GM21717 (cell line): ENCODE measurements around the gene CHAC1.
"Not testable (repeated sequence)": the region's sequence is repeated elsewhere in the genome, so short reads cannot be mapped to it uniquely, and the experiment has no call there.

Source experiments
- ATAC-seq: cut with Tn5 transposase; IDR thresholded peaks from one replicate; pipeline ENCODE4 v1.9.1; 2021; ENCODE audit warnings: mild to moderate bottlenecking, moderate library complexity; ENCODE audit not compliant: unreplicated experiment

Gene CHAC1

DNA sequence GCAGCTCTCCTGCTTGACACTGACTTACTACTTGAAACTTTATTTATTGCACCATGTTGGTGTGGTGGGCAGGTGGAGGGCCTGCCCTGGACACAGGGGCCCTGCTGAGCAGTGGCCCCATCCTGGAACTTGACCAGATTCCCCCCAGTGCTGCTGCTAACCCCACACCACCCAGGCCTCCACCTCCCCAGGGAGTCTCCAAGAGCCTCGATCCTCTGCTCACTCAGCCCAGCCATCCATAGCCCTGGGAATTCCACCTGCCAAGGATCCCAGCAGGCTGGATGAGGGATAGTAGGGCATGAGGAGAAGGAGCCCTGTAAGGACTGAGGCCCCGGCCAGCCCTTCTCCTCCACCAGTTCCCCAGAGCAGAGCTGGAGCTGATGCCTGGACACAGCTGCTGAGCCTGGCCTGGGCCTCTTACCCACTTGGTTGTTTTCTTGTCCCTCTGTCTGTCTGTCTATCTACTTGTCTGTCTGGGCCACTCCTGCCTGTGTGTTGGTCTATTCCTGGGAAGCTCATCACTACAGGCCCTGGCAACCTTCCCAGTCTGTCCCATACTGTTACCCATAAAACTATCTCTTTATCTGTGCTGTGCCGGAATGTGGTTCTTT is 2.8 kb downstream of the CHAC1 start:
- ATAC-seq = no peak

DNA sequence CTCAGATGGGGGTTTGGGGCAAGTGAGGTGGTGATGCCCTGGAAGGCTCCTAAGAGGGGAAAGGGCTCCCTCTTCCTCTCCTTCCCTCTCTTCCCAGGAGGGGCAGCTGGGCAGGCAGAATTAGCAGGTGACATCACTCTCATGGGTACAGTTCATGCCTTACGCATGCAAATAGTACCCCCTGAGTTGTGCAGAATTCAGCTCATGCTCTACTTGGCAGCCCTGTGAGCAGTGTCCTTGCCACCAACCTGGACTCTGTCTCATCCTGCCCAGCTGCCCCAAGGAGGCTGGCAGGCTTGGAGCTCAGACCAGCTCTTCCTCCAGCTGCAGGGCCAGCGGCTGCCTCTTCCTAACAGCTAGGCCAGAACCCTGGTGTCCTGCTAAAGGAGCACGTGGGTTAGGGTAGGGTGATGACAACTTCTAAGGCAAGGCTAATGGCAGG is 3.3 kb downstream of the CHAC1 start:
- ATAC-seq = no peak

DNA sequence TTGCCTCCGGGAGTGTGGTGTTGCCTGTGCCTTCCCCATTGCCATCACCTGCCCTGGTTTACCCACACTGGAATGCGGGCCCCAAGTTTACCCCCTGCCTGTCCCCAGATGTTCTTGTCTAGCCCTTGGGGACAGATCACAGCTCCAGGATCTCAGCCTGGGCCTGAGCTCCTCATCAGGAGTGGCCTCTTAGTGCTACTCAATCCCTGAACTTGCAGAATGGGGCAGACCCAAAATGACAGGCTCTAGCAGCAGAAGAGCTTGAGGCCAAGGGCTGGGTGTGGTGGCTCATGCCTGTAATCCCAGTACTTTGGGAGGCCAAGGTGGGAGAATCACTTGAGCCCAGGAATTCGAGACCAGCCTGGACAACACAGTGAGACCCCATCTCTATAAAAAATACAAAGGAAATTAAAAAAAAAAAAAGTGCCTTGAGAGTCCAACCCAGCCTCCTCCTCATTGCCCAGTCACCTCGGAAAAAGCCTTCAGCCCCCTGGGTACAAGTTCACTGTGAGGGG is 3.8 kb downstream of the CHAC1 start:
- no peak for ATAC-seq

DNA sequence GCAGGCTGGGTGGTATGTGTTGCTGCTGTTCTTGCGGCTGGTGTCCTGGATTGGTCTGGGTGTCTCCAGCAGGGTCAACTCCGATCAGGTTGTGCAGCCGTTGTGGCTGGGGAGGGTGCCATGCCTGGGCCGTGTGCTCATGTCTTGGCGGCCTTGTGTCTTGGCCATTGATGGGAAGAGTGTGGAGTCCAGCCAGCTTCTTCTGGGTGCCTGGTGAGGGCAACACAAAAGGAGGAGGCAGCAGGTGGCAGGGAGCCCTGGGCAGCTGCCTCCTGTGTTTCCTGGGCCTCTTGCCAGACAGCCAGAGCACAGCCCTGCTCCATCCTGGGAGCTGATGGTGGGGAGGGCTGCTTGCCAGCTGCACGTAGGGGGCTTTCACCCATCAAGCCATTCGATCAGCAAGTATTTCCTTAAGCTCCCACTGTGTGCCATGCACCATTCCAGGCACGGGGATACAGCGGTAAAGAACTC is 4.3 kb downstream of the CHAC1 start:
- no peak for ATAC-seq

DNA sequence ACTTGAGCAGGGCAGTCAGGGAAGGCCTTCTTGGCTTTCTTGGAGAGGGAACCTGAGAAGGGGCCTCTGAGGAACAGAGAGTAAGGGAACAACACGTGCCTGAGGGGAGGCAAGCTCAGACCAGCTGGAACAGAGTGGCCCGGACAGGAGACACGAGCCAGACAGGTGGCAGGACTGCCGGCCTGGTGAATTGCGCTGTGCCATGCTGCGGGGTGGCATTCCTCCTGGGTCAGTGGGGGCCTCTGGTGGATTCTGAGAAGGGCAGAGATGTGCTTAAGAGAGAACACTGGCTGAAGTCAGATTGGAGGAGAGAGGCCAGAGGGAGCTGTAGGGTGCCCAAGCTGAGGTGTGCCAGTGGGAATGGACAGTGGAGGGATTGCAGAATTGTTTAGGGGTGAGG is 4.9 kb downstream of the CHAC1 start:
- no peak for ATAC-seq

DNA sequence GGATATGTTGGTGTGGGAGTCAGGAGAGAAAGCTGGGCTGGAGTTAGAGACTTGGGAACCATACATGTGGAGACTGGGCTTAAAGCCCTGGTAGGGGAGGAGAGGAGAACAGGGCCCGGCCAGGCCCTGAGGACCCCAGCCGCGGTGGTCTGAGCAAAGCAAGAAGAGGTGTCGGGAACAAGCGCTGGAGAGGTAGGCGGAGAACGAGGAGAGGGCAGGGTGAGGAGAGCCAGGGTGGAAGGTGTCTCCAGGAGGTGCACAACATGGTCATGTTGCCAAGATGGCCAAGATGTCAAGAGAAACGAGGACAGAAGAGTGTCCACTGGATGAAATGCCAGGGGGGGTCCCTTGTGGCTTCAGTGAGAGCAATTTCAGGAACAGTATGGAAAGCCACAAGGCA is 5.5 kb downstream of the CHAC1 start:
- no peak for ATAC-seq

DNA sequence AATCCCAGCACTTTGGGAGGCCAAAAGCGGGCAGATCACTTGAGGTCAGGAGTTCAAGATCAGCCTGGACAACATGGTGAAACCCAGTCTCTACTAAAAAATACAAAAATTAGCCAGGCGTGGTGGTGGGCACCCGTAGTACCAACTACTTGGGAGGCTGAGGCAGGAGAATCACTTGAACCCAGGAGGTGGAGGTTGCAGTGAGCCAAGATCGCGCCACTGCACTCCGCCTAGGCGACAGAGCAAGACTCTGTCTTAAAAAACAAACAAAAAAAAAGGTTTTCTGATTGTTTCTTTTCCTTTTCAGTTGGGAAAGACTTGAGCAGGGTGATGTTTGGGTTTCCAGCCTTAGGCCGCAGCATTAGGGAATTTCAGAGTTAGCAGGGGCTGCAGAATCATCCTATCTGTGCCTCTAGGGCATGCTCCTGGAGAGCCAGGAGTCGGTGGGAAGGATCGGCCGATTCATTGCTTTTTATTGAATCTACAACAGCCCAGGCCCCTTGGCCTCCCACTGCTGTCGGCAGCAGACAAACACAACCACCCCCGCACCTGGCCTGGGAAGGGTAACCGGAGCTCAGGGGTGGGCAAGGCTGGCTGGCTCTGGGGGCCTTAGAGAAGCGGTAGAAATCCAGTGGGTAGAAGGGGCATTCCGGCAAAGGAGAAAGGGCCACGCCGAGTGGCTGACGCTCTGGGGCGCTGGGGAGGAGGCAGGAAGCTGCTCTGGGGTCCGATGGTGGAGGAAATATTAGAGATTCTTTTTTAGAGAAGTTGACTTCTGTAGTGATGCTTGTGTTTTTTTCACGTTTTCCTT is 6.3 kb downstream of the CHAC1 start:
- ATAC-seq = no peak

DNA sequence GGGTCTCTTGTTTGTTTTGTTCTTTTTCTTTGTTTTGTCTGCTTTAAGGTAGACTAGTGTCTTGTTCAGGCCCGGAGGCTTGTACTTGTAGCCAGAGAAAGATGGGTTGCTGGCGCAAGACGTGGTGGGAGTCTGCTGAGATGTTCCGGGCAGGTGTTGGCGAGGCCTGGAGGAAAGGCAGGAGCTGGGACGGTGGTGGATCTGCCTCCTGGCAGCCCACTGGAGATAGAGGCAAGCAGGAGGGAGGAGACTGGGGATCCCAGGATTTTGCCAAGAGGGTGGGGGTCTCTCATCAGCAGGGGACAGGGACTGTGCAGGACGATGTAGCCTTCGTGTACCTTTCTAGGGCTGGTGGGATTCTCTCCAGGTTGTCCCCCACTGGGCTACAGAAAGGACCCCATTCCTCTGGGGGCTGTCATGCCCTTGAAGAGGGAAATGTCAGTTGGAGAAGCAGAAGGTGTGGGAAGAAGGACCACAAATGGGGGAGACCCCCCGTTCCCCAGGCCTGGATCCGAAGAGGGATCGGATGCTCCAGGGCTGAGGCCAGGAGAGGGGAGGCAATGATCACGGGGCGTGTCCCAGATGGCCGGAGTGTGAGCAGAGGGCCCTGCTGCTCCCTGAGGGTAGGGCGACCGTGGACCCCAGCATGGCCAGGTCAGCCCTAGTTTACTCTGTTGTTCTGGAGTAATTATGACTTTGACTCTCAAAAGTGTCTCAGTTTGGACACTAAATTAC is 7.0 kb downstream of the CHAC1 start:
- no peak for ATAC-seq

DNA sequence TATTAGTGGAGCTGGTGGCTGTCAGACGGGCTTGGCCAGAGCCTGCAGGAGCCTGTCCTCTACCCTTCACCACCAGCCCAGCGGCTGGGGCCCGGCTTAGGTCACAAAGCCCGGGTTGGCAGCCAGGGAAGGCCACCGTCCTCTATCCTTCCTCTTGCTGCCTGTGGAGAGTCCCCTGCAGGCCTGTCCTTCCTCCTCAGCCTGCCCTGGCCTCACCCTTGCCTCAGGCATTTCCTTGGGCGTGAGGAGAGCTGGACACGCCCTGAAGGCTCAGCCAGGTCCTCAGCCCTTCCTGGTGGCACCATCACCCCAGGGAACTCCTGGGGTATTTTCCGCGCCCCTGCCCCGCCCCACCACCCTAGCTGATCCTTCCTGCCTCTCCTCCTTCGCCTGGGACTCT is 7.7 kb downstream of the CHAC1 start:
- no peak for ATAC-seq

DNA sequence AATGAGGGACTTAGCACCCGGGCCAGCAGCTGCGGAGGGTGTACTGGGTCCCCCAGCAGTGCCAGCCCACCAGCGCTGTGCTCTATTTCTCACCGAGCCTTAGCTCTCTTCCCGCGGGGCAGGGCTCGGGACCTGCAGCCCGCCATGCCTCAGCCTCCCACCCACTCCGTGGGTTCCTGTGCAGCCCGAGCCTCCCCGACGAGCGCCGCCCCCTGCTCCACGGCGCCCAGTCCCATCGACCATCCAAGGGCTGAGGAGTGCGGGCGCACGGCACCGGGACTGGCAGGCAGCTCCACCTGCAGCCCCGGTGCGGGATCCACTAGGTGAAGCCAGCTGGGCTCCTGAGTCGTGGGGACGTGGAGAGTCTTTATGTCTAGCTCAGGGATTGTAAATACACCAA is 8.5 kb downstream of the CHAC1 start:
- ATAC-seq = not testable (repeated sequence)

DNA sequence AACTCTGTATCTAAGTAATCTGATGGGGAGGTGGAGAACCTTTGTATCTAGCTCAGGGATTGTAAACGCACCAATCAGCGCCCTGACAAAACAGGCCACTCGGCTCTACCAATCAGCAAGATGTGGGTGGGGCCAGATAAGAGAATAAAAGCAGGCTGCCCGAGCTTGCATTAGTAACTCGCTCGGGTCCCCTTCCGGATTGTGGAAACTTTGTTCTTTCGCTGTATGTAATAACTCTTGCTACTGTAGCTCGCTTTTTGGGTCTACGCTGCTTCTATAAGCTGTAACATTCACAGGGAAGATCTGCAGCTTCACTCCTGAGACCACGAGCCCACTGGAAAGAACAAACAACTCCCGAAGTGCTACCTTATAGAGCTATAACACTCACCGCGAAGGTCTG is 9.0 kb downstream of the CHAC1 start:
- not testable (repeated sequence) for ATAC-seq

DNA sequence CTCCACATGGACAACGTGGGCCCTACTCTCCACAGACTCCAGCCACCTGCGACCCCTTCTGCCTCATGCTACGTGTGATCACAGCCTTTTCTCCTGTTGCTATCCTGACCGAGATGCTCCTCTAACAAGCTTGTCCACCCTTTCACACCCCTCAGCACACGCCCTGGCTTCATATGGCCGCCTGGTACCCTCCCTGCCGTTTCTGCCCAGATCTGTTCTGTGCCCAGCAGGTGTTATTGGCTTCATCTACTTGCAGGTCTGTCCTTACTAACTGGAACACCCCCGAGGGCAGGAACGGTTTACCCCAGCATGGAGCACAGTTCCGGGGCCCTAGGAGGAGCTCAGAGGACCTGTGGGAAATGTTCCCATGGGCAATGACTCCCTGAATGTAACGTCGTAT is 9.9 kb downstream of the CHAC1 start:
- no peak for ATAC-seq

DNA sequence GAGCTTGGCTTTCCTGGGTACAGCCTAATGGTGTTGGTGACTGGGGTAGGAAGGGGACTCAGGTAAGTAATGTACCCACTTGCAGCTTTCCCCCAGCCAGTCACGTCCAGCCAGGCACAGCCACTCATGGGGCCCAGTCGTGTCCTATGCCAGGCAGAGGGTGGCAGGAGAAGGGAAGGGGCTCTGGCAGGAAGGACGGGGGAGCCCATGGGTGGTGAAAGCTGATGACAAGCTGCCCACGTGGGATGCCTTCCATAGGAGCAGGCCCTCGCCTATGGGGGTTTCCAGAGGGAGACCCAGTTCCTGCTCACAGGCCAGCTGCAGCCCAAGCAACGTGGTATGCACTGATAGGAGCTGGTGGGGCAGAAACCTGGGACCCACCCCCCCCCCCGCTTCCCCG is 10.7 kb downstream of the CHAC1 start:
- ATAC-seq = no peak

DNA sequence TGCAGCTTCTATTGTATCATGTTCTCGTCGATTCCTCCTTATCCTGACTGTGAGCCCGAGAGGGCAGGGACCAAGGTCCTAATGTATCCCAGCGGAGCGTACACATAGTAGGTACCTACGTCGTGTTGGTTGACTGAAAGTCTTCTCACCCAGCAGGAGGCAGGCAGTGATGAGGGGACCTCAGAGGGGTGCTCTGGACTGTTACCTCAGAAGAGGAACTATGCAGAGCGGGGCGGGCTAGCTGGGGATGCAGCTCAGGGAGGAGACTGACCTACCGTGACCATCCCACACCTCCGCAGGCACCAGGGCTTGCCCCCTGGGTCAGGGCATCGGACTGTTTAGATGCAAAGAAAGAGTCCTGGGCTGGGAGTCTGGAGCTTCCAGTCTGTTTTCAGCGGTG is 11.4 kb downstream of the CHAC1 start:
- ATAC-seq = no peak

DNA sequence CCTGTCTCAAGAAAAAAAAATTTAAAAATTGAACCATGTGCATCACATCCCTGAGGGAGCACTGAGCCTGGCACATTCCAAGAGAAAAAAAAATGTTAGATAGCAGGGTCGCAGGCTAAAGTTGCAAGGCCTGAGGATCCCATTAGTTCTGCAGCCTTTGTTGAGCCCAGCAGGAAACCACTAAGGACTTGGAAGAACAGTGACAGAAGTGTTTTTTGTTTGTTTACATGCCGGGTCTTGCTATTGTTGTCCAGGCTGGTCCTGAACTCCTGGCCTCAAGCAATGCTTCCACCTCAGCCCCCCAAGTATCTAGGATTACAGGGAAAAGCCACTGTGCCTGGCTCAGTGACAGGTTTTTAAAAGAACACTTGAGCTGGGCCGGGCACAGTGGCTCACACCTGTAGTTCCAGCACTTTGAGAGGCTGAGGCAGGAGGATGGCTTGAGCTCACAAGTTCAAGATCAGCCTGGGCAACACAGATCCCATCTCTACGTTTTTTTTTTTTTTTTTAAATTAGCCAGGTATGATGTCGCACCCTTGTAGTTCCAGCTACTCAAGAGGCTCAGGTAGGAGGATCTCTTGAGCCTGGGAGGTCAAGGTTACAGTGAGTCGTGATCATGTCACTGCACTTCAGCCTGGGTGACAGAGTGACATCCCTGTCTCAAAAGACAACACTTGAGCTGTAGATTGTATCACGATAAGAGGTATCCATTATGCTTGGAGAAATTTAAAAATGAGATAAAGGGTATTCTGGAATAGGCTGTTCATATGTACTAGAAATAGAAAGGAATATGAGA is 15.2 kb downstream of the CHAC1 start:
- ATAC-seq = no peak

DNA sequence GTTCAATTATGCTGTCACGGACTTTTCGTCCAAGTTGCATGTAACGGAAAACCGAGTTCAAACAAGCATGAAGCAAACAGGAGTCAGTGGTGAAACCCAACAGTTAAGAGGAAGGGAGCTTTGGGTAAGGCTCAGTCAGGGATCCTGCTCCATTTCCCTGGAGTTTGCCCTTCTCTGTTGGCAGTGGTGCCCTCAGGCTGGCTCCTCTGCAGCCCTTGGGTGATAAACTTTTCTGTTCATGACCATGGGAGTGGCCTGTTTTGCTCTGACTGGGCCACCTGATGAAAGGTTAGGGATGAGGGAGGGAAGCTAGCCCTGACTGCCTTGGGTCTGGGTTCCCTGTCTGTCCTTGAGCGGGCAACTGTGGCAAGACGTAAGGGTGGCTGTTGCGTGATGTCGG is 16.1 kb downstream of the CHAC1 start:
- ATAC-seq = no peak

DNA sequence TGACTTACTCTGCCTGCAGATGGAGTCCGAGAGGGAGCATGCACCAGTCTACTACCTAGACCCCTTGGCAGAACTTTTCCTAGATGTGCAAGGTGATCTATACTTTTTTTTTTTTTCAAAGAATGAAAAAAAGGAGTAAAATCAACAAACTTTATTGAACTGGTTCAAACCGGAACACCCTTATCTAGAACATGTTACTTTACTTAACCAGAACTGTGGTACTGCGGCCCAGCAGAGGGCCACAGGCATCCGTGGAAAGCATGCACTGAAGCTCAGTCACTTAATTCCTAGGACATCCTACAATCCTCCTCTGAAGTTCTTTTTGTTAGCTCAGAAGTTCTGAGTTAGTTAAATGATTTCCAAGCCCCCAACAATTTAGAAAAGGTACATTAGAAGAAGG is 21.6 kb downstream of the CHAC1 start:
- ATAC-seq = no peak

DNA sequence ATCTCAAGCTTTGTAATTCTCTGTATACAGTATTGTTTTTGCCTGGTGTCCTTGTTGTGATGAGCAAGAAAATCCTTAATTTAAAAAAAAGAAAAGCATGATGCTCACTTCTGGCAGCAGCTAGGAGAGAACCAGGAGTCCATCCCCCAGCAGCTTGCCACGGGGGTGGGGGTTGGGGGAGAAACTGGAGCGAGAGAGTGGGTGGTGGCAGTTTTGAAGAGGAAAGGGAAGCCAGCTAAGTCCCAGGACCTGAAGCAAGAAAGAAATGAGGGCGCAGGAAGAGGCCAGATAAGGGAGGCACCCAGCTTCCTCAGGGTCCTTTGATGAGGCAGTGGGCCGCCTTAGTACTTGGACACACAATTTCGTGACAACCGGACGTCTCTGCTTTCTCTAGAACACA is 23.5 kb downstream of the CHAC1 start:
- no peak for ATAC-seq

DNA sequence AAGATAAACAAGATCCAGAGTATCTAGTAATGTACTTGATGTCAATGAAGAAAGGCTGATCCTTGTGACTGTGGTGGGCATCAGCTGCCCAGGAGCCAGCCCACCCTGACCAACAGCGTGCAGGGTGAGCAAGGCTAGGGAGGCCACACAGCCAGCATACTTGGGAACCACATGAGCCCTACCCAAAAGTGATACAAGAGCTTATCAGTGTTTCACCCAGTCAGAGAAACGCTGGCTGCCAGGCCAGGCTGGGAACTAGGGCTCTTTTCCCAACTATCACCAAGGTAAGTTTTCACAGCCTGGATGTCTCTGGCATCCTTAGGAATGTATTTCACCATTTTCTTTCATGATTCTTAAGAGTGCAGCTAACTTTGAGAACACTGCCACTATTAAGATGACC is 24.9 kb downstream of the CHAC1 start:
- no peak for ATAC-seq

DNA sequence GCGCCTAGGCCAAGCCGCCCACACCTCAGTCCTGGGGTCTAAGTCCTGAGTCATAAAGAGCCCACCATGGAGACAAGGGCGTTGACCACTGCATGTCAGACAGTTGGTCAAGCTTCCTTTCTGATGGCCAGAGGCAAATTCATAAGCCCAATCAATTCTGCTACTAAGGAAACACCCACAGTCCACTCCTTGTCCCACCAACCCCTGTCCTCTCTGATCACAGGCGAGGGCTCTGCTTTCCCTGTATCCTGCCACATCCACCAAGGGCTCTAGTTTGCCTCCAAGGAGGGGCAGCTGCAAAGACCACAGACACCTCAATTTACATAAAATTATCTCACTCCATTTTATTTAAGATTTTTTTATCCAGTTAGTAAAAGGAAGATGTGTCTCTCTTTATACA is 25.3 kb downstream of the CHAC1 start:
- no peak for ATAC-seq

DNA sequence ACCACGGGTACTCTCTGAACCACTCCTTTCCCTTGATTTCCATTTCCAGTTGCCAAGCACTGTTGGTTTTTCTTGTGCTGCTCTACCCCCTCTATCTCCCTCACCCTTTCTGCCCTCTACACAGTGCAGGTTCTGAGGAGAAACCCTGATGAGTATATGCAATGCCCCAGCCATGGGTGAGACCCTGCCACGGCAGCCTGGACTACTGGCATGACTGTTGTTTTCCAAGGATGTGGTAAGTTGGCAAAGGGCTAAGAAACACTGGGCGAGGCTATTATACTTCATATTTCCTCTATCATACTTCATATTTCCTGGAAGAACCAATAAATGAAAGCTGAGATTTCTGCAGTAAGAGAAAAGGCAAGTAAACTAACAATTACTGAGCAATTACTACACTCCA is 27.9 kb downstream of the CHAC1 start:
- no peak for ATAC-seq
